HL-60 (cell line): ENCODE results near the gene LARGE2.
A peak's percentile ranks its signal among the peaks of the same experiment; 100 is the strongest.

Experiments used
- DNase-seq, 2 experiments: peaks; one replicate each; pipeline ENCODE4 v3.0.0-alpha.2; 2010 to 2020; ENCODE audit warnings: low read depth in 1 of 2, low spot score in 1 of 2
- H3K27ac ChIP-seq: fragments of 250-450 bp; sonication (Bioruptor Pico); replicated peaks from 2 replicates; pipeline ENCODE4 v1.5.1; 2020; ENCODE audit warnings: mild to moderate bottlenecking, moderate library complexity
- H3K27me3 ChIP-seq: fragments of 250-450 bp; sonication (Bioruptor Pico); 2 replicates; pipeline ENCODE4 v1.5.1; 2021; ENCODE audit warnings: mild to moderate bottlenecking, moderate library complexity; ENCODE audit not compliant: insufficient read depth, poor library complexity, severe bottlenecking
- H3K4me3 ChIP-seq: replicated peaks from 2 replicates; pipeline ENCODE4 v1.5.1; 2011; ENCODE audit warnings: mild to moderate bottlenecking, control low read depth, low read length; ENCODE audit not compliant: insufficient read depth
- CTCF ChIP-seq: IDR thresholded peaks from one replicate; pipeline ENCODE4 v1.5.1; 2011; ENCODE audit warnings: low read length, control low read depth, inconsistent platforms; ENCODE audit not compliant: insufficient read depth
- GABPA ChIP-seq: IDR thresholded peaks from 2 replicates; pipeline ENCODE4 v1.6.1; 2012; ENCODE audit warnings: low read depth
- POLR2AphosphoS5 ChIP-seq: IDR thresholded peaks from 2 replicates; pipeline ENCODE4 v1.6.1; 2012; ENCODE audit warnings: low read depth
- REST ChIP-seq: IDR thresholded peaks from 2 replicates; pipeline ENCODE4 v1.6.1; 2012; ENCODE audit warnings: low read depth; ENCODE audit not compliant: insufficient replicate concordance
- SPI1 ChIP-seq: IDR thresholded peaks from 2 replicates; pipeline ENCODE4 v1.6.1; 2012; ENCODE audit warnings: low read depth, mild to moderate bottlenecking, borderline replicate concordance

LARGE2 gene

GRCh38 chr11:45918331-45918941 lies 4.0 kb upstream of the LARGE2 start:
- peaks cover 8% of the 10 kb centered on the region for H3K27me3 ChIP-seq
- TF ChIP-seq REST = peak; percentile 15
- TF ChIP-seq GABPA = no peak

GRCh38 chr11:45918962-45919675 lies 3.3 kb upstream of the LARGE2 start:
- H3K27ac ChIP-seq = no peak overlapping the region
- DNase-seq = no peak
- peak overlapping the region; percentile 86 for H3K4me3 ChIP-seq
- TF ChIP-seq GABPA (no peak), REST (no peak), SPI1 (no peak), POLR2AphosphoS5 (no peak), CTCF (no peak)
- peaks cover 12% of the 10 kb centered on the region for H3K27me3 ChIP-seq

More at GRCh38 chr11:45918331-45918941, 4.0 kb upstream of the LARGE2 start:
- H3K27ac ChIP-seq = peak overlapping the region; percentile 79
- peak overlapping the region; percentile 86 for H3K4me3 ChIP-seq
- DNase-seq = peak in 1 of 2 experiments; percentile 79

- H3K27me3 ChIP-seq = peaks cover 18% of the 10 kb centered on the region
- no peak overlapping the region for H3K27ac ChIP-seq
- TF ChIP-seq CTCF = no peak
- no peak for TF ChIP-seq GABPA
- TF ChIP-seq POLR2AphosphoS5 = no peak
- no peak for TF ChIP-seq REST
- TF ChIP-seq SPI1 = no peak
- H3K4me3 ChIP-seq = no peak overlapping the region
- DNase-seq = no peak
These were observed 2.5 kb upstream of the LARGE2 start for GRCh38 chr11:45919806-45920530.
